GM19395 (cell line): ENCODE measurements around the gene ARHGAP8.
"Not testable (repeated sequence)": the region's sequence is repeated elsewhere in the genome, so short reads cannot be mapped to it uniquely, and the experiment has no call there.

Experiments used
- ATAC-seq: cut with Tn5 transposase; IDR thresholded peaks from one replicate; pipeline ENCODE4 v1.9.1; 2021; ENCODE audit warnings: mild to moderate bottlenecking, moderate library complexity; ENCODE audit not compliant: unreplicated experiment

ARHGAP8 gene

GRCh38 chr22:44850946-44851345 is 98.6 kb downstream of the ARHGAP8 start:
- no peak for ATAC-seq

GRCh38 chr22:44854641-44855040 is 102.3 kb downstream of the ARHGAP8 start:
- ATAC-seq: not testable (repeated sequence)

GRCh38 chr22:44855855-44856254 is 103.5 kb downstream of the ARHGAP8 start:
- no peak for ATAC-seq

- not testable (repeated sequence) for ATAC-seq
Observed at GRCh38 chr22:44858819-44859218, 106.4 kb downstream of the ARHGAP8 start.

DNA sequence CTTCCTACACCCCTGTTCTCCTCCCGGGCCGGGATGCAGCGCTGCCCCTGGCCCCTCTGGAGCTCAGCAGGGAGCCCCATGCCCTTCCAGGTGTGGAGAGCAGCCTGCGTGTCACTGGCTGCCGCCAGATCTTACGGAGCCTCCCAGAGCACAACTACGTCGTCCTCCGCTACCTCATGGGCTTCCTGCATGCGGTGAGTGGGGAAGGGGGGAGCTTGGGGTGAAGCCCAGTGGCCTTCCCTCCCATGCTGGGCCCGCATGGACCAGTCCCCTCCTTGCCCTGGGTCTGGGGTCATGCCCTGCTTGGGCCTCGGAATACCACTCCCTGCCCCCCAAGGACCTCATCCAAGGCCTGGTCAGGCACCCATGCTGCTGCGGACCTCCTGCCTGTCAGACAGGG is 107.3 kb downstream of the ARHGAP8 start:
- no peak for ATAC-seq

GRCh38 chr22:44860311-44860710 is 107.9 kb downstream of the ARHGAP8 start:
- no peak for ATAC-seq

- no peak for ATAC-seq
Observed at GRCh38 chr22:44861245-44861644, 108.9 kb downstream of the ARHGAP8 start.

- no peak for ATAC-seq
Observed at GRCh38 chr22:44862281-44862680, 109.9 kb downstream of the ARHGAP8 start.

- no peak for ATAC-seq
Observed at GRCh38 chr22:44862981-44863860, 110.8 kb downstream of the ARHGAP8 start.

- ATAC-seq: no peak
Observed at GRCh38 chr22:44865193-44866057, 113.0 kb downstream of the ARHGAP8 start.

- ATAC-seq: no peak
Observed at GRCh38 chr22:44869196-44869595, 116.8 kb downstream of the ARHGAP8 start.

GRCh38 chr22:44870021-44870420 is 117.6 kb downstream of the ARHGAP8 start:
- no peak for ATAC-seq

DNA sequence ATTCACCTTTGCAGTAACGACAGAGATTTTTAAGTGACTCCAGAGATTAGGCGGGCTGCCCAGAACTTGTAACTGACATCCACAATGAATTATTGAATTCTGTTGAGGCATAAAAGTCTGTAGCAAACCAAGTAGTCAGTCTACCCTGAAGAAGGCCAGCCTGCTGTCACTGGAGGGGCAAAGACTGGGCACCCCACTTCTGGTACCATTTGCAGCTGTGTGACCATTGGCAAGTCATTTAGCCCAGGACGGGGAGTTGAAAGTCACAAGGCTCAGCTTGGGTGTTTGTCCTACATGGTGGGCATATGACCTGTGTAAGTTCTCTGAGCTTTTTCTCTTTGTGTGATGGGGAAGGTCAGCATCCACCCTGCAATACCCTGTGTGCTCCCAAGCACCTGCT is 119.4 kb downstream of the ARHGAP8 start:
- no peak for ATAC-seq

DNA sequence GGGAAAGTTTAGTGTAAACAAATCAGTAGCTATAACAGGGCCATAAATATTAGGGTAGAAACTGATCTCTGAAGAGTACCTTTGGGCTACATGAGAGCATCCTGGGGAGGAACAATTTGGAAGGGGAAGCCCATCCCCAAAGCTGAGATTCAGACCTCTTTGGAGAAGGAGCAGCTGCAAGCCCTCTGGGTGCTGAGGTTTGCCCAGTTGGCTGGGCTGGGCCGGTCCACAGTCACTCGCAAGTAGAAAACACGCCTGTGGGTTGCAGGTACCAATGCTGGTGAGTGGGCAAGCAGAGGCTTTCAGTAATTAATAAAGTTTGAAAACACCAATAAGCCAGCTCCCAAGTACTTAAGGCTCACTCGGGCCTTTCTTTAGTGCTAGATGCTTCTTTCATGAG is 124.5 kb downstream of the ARHGAP8 start:
- ATAC-seq: no peak

DNA sequence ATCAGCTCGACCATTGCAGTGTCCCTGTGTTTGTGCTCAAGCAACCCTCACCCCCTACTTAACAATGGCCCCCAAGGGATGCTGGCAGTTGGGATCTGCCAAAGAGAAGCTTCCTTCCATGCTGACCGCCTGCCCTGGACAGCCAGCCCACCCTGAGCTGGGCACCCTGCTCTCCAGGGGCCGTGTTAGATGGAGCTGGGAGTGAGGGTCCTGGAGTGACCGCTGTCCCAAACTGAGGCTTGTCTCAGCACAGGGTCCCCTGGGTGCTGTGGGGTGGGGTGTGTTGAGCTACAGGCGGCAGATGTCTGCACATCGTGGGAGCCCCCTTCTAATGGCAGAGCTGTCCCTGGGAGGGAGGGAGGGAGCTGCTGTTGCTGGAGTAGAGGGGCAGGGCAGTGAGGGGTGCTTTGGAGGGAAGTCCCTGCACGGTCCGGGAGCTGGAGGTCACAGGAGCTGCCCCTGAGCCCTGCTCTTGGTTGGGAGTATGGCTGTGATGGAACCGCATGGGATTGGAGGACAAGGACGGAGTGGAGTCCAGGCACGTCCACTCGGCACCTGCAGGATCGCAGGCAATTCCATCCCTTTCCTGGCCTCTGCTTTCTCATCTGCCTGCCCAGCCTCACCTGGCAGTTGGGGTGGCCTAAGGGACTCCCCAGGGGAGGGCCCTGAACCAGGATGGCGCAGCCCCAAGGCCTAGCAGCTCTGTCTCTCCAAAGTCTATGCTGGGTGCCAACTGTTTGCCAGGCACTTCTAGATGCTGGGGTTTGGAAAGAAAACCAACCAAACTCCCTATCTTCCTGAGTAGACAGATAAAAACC is 126.3 kb downstream of the ARHGAP8 start:
- no peak for ATAC-seq

DNA sequence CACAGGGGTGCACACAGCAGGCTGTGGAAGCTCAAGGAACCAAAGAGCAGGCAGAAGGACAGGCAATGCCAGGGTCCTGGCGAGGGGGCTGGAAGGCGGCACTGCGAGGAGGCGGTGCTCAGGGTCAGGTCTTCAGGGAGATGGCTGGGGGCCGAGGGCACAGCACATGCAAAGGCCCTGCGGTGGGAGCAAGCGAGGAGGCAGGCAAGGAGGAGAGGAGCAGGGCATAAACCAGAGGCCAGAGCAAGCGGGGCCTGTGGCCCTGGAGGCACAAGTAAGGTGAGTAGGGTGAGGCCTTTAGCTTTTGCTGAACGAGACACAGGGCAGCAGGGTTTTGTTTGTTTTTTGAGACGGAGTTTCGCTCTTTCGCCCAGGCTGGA is 126.9 kb downstream of the ARHGAP8 start:
- ATAC-seq: no peak

- no peak for ATAC-seq
Observed at GRCh38 chr22:44880610-44881290, 128.4 kb downstream of the ARHGAP8 start.

- ATAC-seq: no peak
Observed at GRCh38 chr22:44881624-44882023, 129.2 kb downstream of the ARHGAP8 start.

GRCh38 chr22:44882226-44882905 is 130.0 kb downstream of the ARHGAP8 start:
- ATAC-seq: no peak

GRCh38 chr22:44883011-44883421 is 130.6 kb downstream of the ARHGAP8 start:
- no peak for ATAC-seq
